ENCODE results near the gene B4GALNT3. TPM values are rescaled to one million over a fixed set of nuclear protein-coding genes. Genes with fewer than 3 reads are reported as not detected.

The B4GALNT3 gene
- polyA plus RNA-seq, 2 of the 4 experiments (the other 2 are of a cell fraction), result 0.43 to 0.53 TPM

GRCh38 chr12:520119-520518 is 60.4 kb downstream of the B4GALNT3 start:
- ChIA-PET POLR2A (no interaction called here), CTCF (interaction anchor here (1.5 to 1.9 kb wide), 2 partner anchors 22 to 66 kb away, joined by 3 to 4 read pairs; no protein-coding TSS in a partner anchor)
- FAIRE-seq, result no peak
- DNase-seq (ENCODE audit: low read depth in 1 of 2, low spot score in 1 of 2), result no peak
- 13% methylated on average over 2 of the region's 2 CpGs for WGBS (ENCODE audit: missing lambda C conversion rate)
- ATAC-seq, result no peak
- H3K4me1 ChIP-seq, result no peaks in the 10 kb centered on the region
- H3K4me2 ChIP-seq, result no peak overlapping the region
- no peaks in the 10 kb centered on the region for H3K9me3 ChIP-seq
- TF ChIP-seq PHF8 (IDR thresholded peaks at IDR 0.05; ENCODE audit: borderline replicate concordance, low read depth) (no peak), POLR2AphosphoS2 (conservative IDR thresholded peaks at IDR 0.05; ENCODE audit: low read length) (no peak), EHF (CRISPR knock-in tag; IDR thresholded peaks at IDR 0.05) (no peak), GATA3 (IDR thresholded peaks at IDR 0.05; ENCODE audit: borderline replicate concordance) (no peak), MAX (IDR thresholded peaks at IDR 0.05) (no peak), ZNF302 (CRISPR knock-in tag; IDR thresholded peaks at IDR 0.05) (no peak), HOXB5 (CRISPR knock-in tag; IDR thresholded peaks at IDR 0.05) (no peak), ESRRA (IDR thresholded peaks at IDR 0.05; ENCODE audit: borderline replicate concordance, low read length) (no peak), NPAS2 (CRISPR knock-in tag; IDR thresholded peaks at IDR 0.05; ENCODE audit: borderline replicate concordance) (no peak), JUN (IDR thresholded peaks at IDR 0.05) (no peak), HMGXB4 (CRISPR knock-in tag; IDR thresholded peaks at IDR 0.05; ENCODE audit: borderline replicate concordance) (no peak), EP300 (IDR thresholded peaks at IDR 0.05) (no peak), TP53 (CRISPR knock-in tag; IDR thresholded peaks at IDR 0.05) (no peak), KDM5A (IDR thresholded peaks at IDR 0.05) (no peak), PBX3 (IDR thresholded peaks at IDR 0.05) (no peak), KDM1A (IDR thresholded peaks at IDR 0.05; ENCODE audit: low read depth) (no peak), ATOH8 (CRISPR knock-in tag; IDR thresholded peaks at IDR 0.05; ENCODE audit: low read depth) (no peak)
- TF ChIP-seq, protein P1, sequence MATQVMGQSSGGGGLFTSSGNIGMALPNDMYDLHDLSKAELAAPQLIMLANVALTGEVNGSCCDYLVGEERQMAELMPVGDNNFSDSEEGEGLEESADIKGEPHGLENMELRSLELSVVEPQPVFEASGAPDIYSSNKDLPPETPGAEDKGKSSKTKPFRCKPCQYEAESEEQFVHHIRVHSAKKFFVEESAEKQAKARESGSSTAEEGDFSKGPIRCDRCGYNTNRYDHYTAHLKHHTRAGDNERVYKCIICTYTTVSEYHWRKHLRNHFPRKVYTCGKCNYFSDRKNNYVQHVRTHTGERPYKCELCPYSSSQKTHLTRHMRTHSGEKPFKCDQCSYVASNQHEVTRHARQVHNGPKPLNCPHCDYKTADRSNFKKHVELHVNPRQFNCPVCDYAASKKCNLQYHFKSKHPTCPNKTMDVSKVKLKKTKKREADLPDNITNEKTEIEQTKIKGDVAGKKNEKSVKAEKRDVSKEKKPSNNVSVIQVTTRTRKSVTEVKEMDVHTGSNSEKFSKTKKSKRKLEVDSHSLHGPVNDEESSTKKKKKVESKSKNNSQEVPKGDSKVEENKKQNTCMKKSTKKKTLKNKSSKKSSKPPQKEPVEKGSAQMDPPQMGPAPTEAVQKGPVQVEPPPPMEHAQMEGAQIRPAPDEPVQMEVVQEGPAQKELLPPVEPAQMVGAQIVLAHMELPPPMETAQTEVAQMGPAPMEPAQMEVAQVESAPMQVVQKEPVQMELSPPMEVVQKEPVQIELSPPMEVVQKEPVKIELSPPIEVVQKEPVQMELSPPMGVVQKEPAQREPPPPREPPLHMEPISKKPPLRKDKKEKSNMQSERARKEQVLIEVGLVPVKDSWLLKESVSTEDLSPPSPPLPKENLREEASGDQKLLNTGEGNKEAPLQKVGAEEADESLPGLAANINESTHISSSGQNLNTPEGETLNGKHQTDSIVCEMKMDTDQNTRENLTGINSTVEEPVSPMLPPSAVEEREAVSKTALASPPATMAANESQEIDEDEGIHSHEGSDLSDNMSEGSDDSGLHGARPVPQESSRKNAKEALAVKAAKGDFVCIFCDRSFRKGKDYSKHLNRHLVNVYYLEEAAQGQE (IDR thresholded peaks at IDR 0.05), result no peak
- H3K27ac ChIP-seq, result no peak overlapping the region
- H3K4me3 ChIP-seq, result no peak overlapping the region

DNA sequence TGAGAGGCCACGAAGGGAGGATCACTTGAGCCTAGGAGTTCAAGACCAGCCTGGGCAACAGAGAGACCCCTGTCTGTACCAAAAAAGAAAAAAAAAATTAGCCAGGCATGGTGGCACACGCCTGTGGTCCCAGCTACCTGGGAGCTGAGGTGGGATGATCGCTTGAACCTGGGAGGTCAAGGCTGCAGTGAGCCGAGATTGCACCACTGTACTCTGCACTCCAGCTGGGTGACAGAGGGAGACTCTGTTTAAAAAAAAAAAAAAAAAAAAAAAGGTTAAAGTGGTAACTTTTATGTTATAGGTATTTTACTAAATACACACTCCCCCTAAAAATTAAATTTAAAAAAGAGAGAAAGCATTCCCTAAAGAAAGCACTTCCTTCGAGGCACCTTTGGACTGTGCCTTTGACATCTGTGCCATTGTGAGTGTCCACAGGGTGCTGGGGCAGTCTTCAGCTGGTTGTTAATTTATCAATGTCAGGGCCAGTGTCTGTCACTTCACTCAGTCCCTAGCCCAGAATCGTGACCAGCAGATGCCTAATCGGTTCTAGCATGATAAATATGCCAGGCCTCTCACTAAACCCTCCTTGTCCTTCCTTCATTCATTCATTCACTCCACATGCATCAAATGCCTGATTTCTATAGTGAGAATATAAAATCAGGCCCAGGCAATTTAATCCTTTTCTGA is 63.1 kb downstream of the B4GALNT3 start:
- H3K27ac ChIP-seq, result no peak overlapping the region
- no peak overlapping the region for H3K4me2 ChIP-seq
- no peak for TF ChIP-seq JUN (IDR thresholded peaks at IDR 0.05)
- no peak for TF ChIP-seq TP53 (CRISPR knock-in tag; IDR thresholded peaks at IDR 0.05)
- TF ChIP-seq MAX (IDR thresholded peaks at IDR 0.05), result no peak
- WGBS (ENCODE audit: missing lambda C conversion rate), result 44% methylated on average over 7 of the region's 7 CpGs
- ATAC-seq (no peak), DNase-seq (ENCODE audit: low read depth in 1 of 2, low spot score in 1 of 2) (no peak), FAIRE-seq (no peak)
- no peaks in the 10 kb centered on the region for H3K9me3 ChIP-seq
- ChIA-PET POLR2A (no interaction called here), CTCF (interaction anchor here (1.0 to 1.3 kb wide), 3 partner anchors 24 to 81 kb away, joined by 3 to 6 read pairs (median 3); no protein-coding TSS in a partner anchor)
- no peak overlapping the region for H3K4me3 ChIP-seq
- no peaks in the 10 kb centered on the region for H3K4me1 ChIP-seq
